Loucy (cell line): ENCODE data around the gene CHST11.

Source experiments
- H2AFZ ChIP-seq: fragments of 200-600 bp; sonication (generic); 2 replicates; pipeline ENCODE4 v1.6.0; 2016; ENCODE audit warnings: antibody characterized with exemption, mild to moderate bottlenecking, low read length, moderate library complexity
- H3F3A ChIP-seq: fragments of 200-600 bp; 2 replicates; pipeline ENCODE4 v1.6.0; 2016; ENCODE audit warnings: antibody characterized with exemption, low read depth, mild to moderate bottlenecking
- H3K27me3 ChIP-seq: fragments of 200-600 bp; sonication (generic); 2 replicates; pipeline ENCODE4 v1.6.1; 2014; ENCODE audit warnings: low read length, mild to moderate bottlenecking; ENCODE audit not compliant: insufficient read depth, poor library complexity, severe bottlenecking
- H3K36me3 ChIP-seq: fragments of 200-600 bp; sonication (generic); 2 replicates; pipeline ENCODE4 v1.6.1; 2016; ENCODE audit warnings: low read length; ENCODE audit not compliant: insufficient read depth
- H3K4me1 ChIP-seq: fragments of 200-600 bp; sonication (generic); 2 replicates; pipeline ENCODE4 v1.5.1; 2014; ENCODE audit warnings: low read length, mild to moderate bottlenecking; ENCODE audit not compliant: insufficient read depth, poor library complexity, severe bottlenecking
- H3K4me2 ChIP-seq: fragments of 200-600 bp; sonication (generic); 2 replicates; pipeline ENCODE4 v1.6.0; 2014; ENCODE audit warnings: antibody characterized with exemption, low read length, low read depth, mild to moderate bottlenecking; ENCODE audit not compliant: poor library complexity, severe bottlenecking
- H3K4me3 ChIP-seq: fragments of 200-600 bp; sonication (generic); 2 replicates; pipeline ENCODE4 v1.5.1; 2014; ENCODE audit warnings: low read length, mild to moderate bottlenecking, mixed read lengths; ENCODE audit not compliant: poor library complexity, severe bottlenecking
- H3K79me2 ChIP-seq: fragments of 200-600 bp; sonication (generic); 2 replicates; pipeline ENCODE4 v1.6.1; 2014; ENCODE audit warnings: low read length; ENCODE audit not compliant: insufficient read depth
- H3K9ac ChIP-seq: fragments of 200-600 bp; sonication (generic); 2 replicates; pipeline ENCODE4 v1.6.0; 2014; ENCODE audit warnings: mild to moderate bottlenecking, low read depth, low read length, moderate library complexity; ENCODE audit not compliant: poor library complexity, severe bottlenecking
- H3K9me2 ChIP-seq: fragments of 200-600 bp; sonication (generic); replicated peaks from 2 replicates; pipeline ENCODE4 v1.6.1; 2016; ENCODE audit warnings: low read depth, low read length, mixed read lengths
- H3K9me3 ChIP-seq: fragments of 200-600 bp; sonication (generic); 2 replicates; pipeline ENCODE4 v1.6.1; 2014; ENCODE audit warnings: mild to moderate bottlenecking, antibody characterized with exemption, low read length, low read depth; ENCODE audit not compliant: insufficient read depth
- H4K20me1 ChIP-seq: fragments of 200-600 bp; sonication (generic); 2 replicates; pipeline ENCODE4 v1.6.0; 2014; ENCODE audit warnings: antibody characterized with exemption, low read length, mild to moderate bottlenecking; ENCODE audit not compliant: insufficient read depth, poor library complexity, severe bottlenecking
- EZH2phosphoT487 ChIP-seq: fragments of 200-600 bp; IDR thresholded peaks from 2 replicates; pipeline ENCODE4 v1.6.1; 2018; ENCODE audit warnings: antibody characterized with exemption, mild to moderate bottlenecking, moderate library complexity, borderline replicate concordance
- TF ChIP-seq, protein P1 (sequence below): fragments of 200-600 bp; sonication (generic); conservative IDR thresholded peaks from 2 replicates; pipeline ENCODE4 v1.5.1; 2014; ENCODE audit warnings: mild to moderate bottlenecking, antibody characterized with exemption, low read length

Gene CHST11

GRCh38 chr12:104793285-104793684 is 336.5 kb downstream of the CHST11 start:
- H3K79me2 ChIP-seq = no peaks in the 10 kb centered on the region
- no peak overlapping the region for H3K4me3 ChIP-seq
- peaks cover 6% of the 10 kb centered on the region for H3K4me1 ChIP-seq
- H3K9ac ChIP-seq = no peak overlapping the region
- no peaks in the 10 kb centered on the region for H3F3A ChIP-seq
- no peak for TF ChIP-seq EZH2phosphoT487
- TF ChIP-seq, protein P1, sequence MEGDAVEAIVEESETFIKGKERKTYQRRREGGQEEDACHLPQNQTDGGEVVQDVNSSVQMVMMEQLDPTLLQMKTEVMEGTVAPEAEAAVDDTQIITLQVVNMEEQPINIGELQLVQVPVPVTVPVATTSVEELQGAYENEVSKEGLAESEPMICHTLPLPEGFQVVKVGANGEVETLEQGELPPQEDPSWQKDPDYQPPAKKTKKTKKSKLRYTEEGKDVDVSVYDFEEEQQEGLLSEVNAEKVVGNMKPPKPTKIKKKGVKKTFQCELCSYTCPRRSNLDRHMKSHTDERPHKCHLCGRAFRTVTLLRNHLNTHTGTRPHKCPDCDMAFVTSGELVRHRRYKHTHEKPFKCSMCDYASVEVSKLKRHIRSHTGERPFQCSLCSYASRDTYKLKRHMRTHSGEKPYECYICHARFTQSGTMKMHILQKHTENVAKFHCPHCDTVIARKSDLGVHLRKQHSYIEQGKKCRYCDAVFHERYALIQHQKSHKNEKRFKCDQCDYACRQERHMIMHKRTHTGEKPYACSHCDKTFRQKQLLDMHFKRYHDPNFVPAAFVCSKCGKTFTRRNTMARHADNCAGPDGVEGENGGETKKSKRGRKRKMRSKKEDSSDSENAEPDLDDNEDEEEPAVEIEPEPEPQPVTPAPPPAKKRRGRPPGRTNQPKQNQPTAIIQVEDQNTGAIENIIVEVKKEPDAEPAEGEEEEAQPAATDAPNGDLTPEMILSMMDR = no peak
- no peaks in the 10 kb centered on the region for H3K9me2 ChIP-seq
- H3K27me3 ChIP-seq = no peaks in the 10 kb centered on the region
- H3K4me2 ChIP-seq = no peak overlapping the region
- no peaks in the 10 kb centered on the region for H4K20me1 ChIP-seq
- no peaks in the 10 kb centered on the region for H3K9me3 ChIP-seq
- H3K36me3 ChIP-seq = no peaks in the 10 kb centered on the region
- H2AFZ ChIP-seq = 0 out of 2 replicates have a peak overlapping the region, but pooled peaks have one; percentile 76

DNA sequence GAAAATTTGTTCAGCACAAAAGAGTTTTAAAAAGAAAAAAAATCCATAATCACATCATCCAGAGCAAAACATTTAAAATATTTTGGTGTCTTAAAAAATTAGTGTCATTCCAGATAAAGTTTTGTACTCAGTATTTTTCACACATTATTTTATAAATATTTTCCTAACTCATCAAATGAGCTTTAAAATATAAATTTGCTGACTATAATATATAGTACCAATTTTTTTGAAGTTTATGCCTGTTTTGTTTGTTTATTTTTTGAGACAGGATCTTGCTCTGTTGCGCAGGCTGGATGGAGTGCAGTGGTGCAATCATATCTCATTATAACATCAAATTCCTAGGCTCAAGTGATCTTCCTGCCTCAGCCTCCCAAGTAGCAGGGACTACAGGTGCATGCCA is 337.2 kb downstream of the CHST11 start:
- Histone ChIP-seq H3F3A (no peaks in the 10 kb centered on the region), H2AFZ (no peak overlapping the region), H3K9me2 (no peaks in the 10 kb centered on the region), H3K9ac (no peak overlapping the region), H4K20me1 (no peaks in the 10 kb centered on the region), H3K4me2 (no peak overlapping the region), H3K4me3 (no peak overlapping the region), H3K9me3 (no peaks in the 10 kb centered on the region), H3K4me1 (peaks cover 1% of the 10 kb centered on the region), H3K79me2 (no peaks in the 10 kb centered on the region), H3K36me3 (no peaks in the 10 kb centered on the region), H3K27me3 (no peaks in the 10 kb centered on the region)
- TF ChIP-seq, protein P1 = no peak
- TF ChIP-seq EZH2phosphoT487 = no peak

GRCh38 chr12:104796475-104796862 is 339.7 kb downstream of the CHST11 start:
- H3K9ac ChIP-seq = no peak overlapping the region
- no peaks in the 10 kb centered on the region for H3K9me3 ChIP-seq
- no peaks in the 10 kb centered on the region for H3K27me3 ChIP-seq
- no peaks in the 10 kb centered on the region for H4K20me1 ChIP-seq
- H3K9me2 ChIP-seq = no peaks in the 10 kb centered on the region
- H3K4me3 ChIP-seq = no peak overlapping the region
- no peak overlapping the region for H2AFZ ChIP-seq
- no peaks in the 10 kb centered on the region for H3K4me1 ChIP-seq
- H3F3A ChIP-seq = no peaks in the 10 kb centered on the region
- no peaks in the 10 kb centered on the region for H3K36me3 ChIP-seq
- no peak for TF ChIP-seq EZH2phosphoT487
- TF ChIP-seq, protein P1 = no peak
- no peaks in the 10 kb centered on the region for H3K79me2 ChIP-seq
- H3K4me2 ChIP-seq = no peak overlapping the region
